Nephron (organoid): ENCODE results near the gene ZNF200.
"Not testable (repeated sequence)": the region's sequence is repeated elsewhere in the genome, so short reads cannot be mapped to it uniquely, and the experiment has no call there.

Source experiments
- H3K27ac Mint-ChIP-seq, 3 experiments: 2 replicates each; pipeline ENCODE4 v1.8.0; 2020; ENCODE audit warnings: mixed read lengths in 3 of 3, mild to moderate bottlenecking in 2 of 3, moderate library complexity in 1 of 3
- H3K27me3 Mint-ChIP-seq: 2 replicates; pipeline ENCODE4 v1.8.0; 2021; ENCODE audit warnings: low read depth, mild to moderate bottlenecking, moderate library complexity, mixed read lengths
- H3K36me3 Mint-ChIP-seq: 2 replicates; pipeline ENCODE4 v1.8.0; 2020; ENCODE audit warnings: low read depth, mixed read lengths
- H3K4me1 Mint-ChIP-seq: 2 replicates; pipeline ENCODE4 v1.8.0; 2020; ENCODE audit warnings: mixed read lengths
- H3K4me3 Mint-ChIP-seq, 3 experiments: 2 replicates each; pipeline ENCODE4 v1.8.0; 2020; ENCODE audit warnings: mild to moderate bottlenecking in 3 of 3, mixed read lengths in 3 of 3, moderate library complexity in 2 of 3
- H3K9me3 Mint-ChIP-seq: 2 replicates; pipeline ENCODE4 v1.8.0; 2020; ENCODE audit warnings: mixed read lengths
- CTCF ChIP-seq, 3 experiments: fragments of 200-600 bp; sonication (generic); IDR thresholded peaks; one replicate each; pipeline ENCODE4 v1.5.0; 2021; ENCODE audit warnings: antibody characterized with exemption in 3 of 3; ENCODE audit not compliant: unreplicated experiment in 3 of 3

ZNF200 gene

GRCh38 chr16:3202903-3203539 lies 31.9 kb downstream of the ZNF200 start:
- no peak for TF ChIP-seq CTCF (IDR thresholded peaks at IDR 0.05; ENCODE audit: unreplicated experiment in 3 of 3)
- H3K27me3 Mint-ChIP-seq, result peaks cover 45% of the 10 kb centered on the region
- H3K27ac Mint-ChIP-seq, result no peak overlapping the region
- no peaks in the 10 kb centered on the region for H3K36me3 Mint-ChIP-seq
- H3K9me3 Mint-ChIP-seq, result peaks cover 26% of the 10 kb centered on the region
- no peak overlapping the region for H3K4me3 Mint-ChIP-seq
- H3K4me1 Mint-ChIP-seq, result no peaks in the 10 kb centered on the region

- Mint-ChIP-seq H3K36me3 (no peaks in the 10 kb centered on the region), H3K9me3 (peaks cover 5% of the 10 kb centered on the region), H3K27me3 (peaks cover 70% of the 10 kb centered on the region), H3K4me1 (no peaks in the 10 kb centered on the region), H3K4me3 (no peak overlapping the region), H3K27ac (no peak overlapping the region)
- TF ChIP-seq CTCF (IDR thresholded peaks at IDR 0.05; ENCODE audit: unreplicated experiment in 3 of 3), result no peak
Observed at GRCh38 chr16:3198334-3199072, 36.5 kb downstream of the ZNF200 start.

DNA sequence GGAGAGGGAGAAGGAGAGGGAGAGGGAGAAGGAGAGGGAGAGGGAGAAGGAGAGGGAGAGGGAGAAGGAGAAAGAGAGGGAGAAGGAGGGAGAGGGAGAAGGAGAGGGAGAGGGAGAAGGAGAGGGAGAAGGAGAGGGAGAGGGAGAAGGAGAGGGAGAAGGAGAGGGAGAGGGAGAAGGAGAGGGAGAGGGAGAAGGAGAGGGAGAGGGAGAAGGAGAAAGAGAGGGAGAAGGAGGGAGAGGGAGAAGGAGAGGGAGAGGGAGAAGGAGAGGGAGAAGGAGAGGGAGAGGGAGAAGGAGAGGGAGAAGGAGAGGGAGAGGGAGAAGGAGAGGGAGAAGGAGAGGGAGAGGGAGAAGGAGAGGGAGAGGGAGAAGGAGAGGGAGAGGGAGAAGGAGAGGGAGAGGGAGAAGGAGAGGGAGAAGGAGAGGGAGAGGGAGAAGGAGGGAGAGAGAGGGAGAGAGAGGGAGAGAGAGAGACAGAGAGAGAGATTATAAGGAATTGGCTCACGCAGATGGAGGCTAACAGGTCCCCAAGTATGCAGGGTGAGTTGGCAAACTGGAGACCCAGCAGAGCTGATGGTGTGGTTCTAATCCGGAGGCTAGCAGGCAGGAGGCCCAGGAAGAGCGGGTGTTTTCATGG lies 37.1 kb downstream of the ZNF200 start:
- H3K36me3 Mint-ChIP-seq, H3K27ac Mint-ChIP-seq, H3K4me3 Mint-ChIP-seq, H3K9me3 Mint-ChIP-seq, H3K4me1 Mint-ChIP-seq: not testable (repeated sequence)
- H3K27me3 Mint-ChIP-seq, result peaks cover 77% of the 10 kb centered on the region

- H3K27ac Mint-ChIP-seq, result no peak overlapping the region
- no peaks in the 10 kb centered on the region for H3K4me1 Mint-ChIP-seq
- TF ChIP-seq CTCF (IDR thresholded peaks at IDR 0.05; ENCODE audit: unreplicated experiment in 3 of 3), result no peak
- H3K9me3 Mint-ChIP-seq, result peaks cover 6% of the 10 kb centered on the region
- peaks cover 2% of the 10 kb centered on the region for H3K36me3 Mint-ChIP-seq
- peaks cover 85% of the 10 kb centered on the region for H3K27me3 Mint-ChIP-seq
- H3K4me3 Mint-ChIP-seq, result no peak overlapping the region
Observed at GRCh38 chr16:3195975-3196374, 39.0 kb downstream of the ZNF200 start.

GRCh38 chr16:3194792-3195191 lies 40.2 kb downstream of the ZNF200 start:
- Mint-ChIP-seq H3K27ac (no peak overlapping the region), H3K9me3 (peaks cover 6% of the 10 kb centered on the region), H3K36me3 (peaks cover 5% of the 10 kb centered on the region), H3K4me1 (peaks cover 4% of the 10 kb centered on the region), H3K27me3 (peaks cover 86% of the 10 kb centered on the region), H3K4me3 (no peak overlapping the region)
- no peak for TF ChIP-seq CTCF (IDR thresholded peaks at IDR 0.05; ENCODE audit: unreplicated experiment in 3 of 3)
